AG09309 (cell line): ENCODE measurements around the gene STUM.

ENCODE experiments used
- DNase-seq: peaks from one replicate; pipeline ENCODE4 v3.0.0-alpha.2; 2010; ENCODE audit warnings: low read depth
- H3K4me3 ChIP-seq: 2 replicates; pipeline ENCODE4 v1.5.1; 2011; ENCODE audit warnings: mild to moderate bottlenecking, low read depth, low read length, moderate library complexity; ENCODE audit not compliant: control insufficient read depth
- CTCF ChIP-seq: IDR thresholded peaks from 2 replicates; pipeline ENCODE4 v1.5.1; 2011; ENCODE audit warnings: mild to moderate bottlenecking, low read depth, low read length, inconsistent platforms; ENCODE audit not compliant: insufficient read depth, control insufficient read depth; ENCODE audit errors: missing control alignments

The STUM gene

GRCh38 chr1:226534098-226534497 is 14.5 kb upstream of the STUM start:
- DNase-seq, result no peak
- TF ChIP-seq CTCF, result no peak
- H3K4me3 ChIP-seq, result no peak overlapping the region

GRCh38 chr1:226534645-226535044 is 13.9 kb upstream of the STUM start:
- DNase-seq, result no peak
- H3K4me3 ChIP-seq, result no peak overlapping the region
- no peak for TF ChIP-seq CTCF

DNA sequence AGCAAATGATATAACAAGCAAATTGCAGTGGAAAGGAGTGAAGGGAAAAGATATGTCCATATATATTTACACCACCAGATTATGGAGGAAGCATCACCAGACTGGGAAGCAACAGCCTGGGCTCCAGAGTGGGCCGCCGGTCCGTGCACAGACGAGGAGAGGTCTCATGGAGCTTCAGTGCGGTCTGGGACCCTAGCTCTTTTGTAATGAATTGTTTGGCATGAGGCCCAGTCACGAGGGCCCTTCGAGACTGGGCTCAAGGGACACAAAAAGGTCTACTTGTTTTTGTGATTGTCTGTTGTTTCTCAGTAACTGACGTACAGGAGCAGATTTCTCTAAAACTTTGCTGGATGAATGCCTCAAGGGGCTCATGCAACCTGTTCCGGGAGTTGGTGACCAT is 12.9 kb upstream of the STUM start:
- TF ChIP-seq CTCF, result no peak
- no peak for DNase-seq

DNA sequence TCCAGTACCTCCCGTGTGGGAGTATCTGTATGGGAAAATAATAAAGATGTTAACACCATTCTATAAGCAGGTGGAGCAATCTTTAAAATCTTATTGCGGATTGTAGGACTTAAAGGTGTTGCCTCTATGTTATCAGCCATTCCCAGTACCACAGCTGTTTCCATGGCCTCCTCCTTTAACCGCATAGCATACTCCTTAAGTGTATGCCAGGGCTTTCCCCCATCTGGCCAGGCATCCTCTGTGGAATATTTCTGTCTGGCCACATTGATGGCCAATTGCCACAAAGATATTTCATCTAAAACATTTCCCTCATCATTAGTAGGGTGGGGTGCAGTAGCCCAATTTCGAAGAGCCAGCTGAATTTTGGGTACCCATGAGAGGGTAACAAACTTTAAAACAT is 7.3 kb upstream of the STUM start:
- no peak for TF ChIP-seq CTCF
- no peak for DNase-seq

More for the DNA sequence above, 12.9 kb upstream of the STUM start:
- H3K4me3 ChIP-seq, result no peak overlapping the region

DNA sequence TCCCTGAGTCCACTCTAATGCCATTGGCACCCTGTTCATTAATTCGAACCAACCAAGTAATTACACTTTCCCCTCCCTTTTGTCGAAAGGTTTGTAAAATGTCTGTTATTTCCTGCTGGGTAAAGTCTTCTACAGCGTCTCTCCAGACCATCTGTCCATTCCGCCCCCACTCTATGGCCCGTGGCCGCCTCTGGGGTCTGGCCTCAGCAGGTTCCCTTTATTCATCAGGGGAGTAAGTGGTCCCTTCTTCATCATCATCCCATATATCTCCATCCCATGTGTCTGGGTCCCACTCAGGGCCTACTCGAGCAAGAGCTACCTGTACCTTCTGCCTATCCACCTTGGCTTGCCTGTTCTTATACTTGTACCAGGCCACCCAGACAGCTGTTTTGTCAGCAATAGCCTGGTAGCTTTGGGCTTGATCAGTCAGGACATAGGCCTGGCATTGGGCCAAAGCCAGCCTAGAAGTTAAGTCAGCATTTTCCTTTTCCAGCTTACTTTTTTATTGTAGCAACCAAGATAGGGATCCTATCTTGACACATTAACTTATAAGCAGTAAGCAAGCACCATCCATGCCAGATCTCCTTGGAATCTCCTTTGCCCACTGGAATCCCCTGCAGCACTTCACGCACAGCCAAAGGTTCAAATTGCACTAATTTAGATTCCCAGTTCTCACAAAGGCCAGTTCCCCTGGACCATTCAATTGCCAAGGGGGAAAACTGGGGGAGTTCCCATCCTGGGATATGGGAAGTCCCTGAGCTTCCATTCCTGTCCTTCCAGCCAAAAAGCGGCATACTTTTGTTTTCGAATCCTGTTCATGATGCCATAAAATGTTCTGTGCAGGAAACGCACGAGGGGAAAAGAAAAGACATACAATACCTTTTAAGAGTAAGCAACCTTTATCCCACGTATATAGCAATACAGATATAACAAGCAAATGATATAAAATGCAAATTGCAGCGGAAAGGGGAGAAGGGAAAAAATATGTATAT is 6.6 kb upstream of the STUM start:
- DNase-seq, result no peak
- H3K4me3 ChIP-seq, result no peak overlapping the region
- no peak for TF ChIP-seq CTCF

More for the DNA sequence above, 7.3 kb upstream of the STUM start:
- no peak overlapping the region for H3K4me3 ChIP-seq

DNA sequence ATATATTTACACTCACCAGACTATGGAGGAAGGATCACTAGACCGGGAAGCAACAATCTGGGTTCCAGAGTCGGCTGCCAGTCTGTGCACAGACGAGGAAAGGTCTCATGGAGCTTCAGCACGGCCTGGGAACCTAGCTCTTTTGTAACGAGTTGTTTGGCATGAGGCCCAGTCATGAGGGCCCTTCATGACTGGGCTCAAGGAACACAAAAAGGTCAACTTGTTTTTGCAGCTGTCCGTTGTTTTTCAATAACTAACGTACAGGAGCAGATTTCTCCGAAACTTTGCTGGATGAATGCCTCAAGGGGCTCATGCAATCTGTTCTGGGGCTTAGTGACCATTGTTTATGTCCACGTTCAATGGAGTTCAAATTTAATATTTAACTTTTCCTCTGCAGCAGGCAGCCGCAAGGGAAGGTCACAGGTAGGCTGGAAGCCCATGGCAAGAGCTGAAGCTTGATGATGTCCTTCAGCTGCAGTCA is 5.9 kb upstream of the STUM start:
- DNase-seq, result no peak

More for the DNA sequence above, 5.9 kb upstream of the STUM start:
- no peak overlapping the region for H3K4me3 ChIP-seq
- TF ChIP-seq CTCF, result no peak
